OCI-LY3 (cell line): ENCODE measurements around the gene KCTD17.

Experiments used
- H2AFZ ChIP-seq: fragments of 200-600, 300-600 bp; shearing (Covaris generic); 2 replicates; pipeline ENCODE4 v1.6.0; 2014; ENCODE audit warnings: antibody characterized with exemption, low read depth, low read length
- H3K27ac ChIP-seq: fragments of 200-600, 300-600 bp; sonication (generic); 2 replicates; pipeline ENCODE4 v1.5.1; 2014; ENCODE audit warnings: mild to moderate bottlenecking, low read length, moderate library complexity, mixed read lengths
- H3K27me3 ChIP-seq: fragments of 200-600, 300-600 bp; sonication (generic); 2 replicates; pipeline ENCODE4 v1.6.1; 2014; ENCODE audit warnings: low read depth, low read length, mixed read lengths
- H3K36me3 ChIP-seq: fragments of 200-600, 300-600 bp; sonication (generic); replicated peaks from 2 replicates; pipeline ENCODE3; 2014; ENCODE audit warnings: low read depth, low read length, mixed read lengths
- H3K4me1 ChIP-seq: fragments of 300-600, 200-600 bp; sonication (generic); 2 replicates; pipeline ENCODE4 v1.6.1; 2014; ENCODE audit warnings: low read length, mixed read lengths
- H3K4me2 ChIP-seq: fragments of 200-600, 300-600 bp; sonication (generic); 2 replicates; pipeline ENCODE4 v1.6.1; 2014; ENCODE audit warnings: low read length, mixed read lengths
- H3K4me3 ChIP-seq: fragments of 300-600, 200-600 bp; sonication (generic); 2 replicates; pipeline ENCODE4 v1.5.1; 2014; ENCODE audit warnings: antibody characterized with exemption, mild to moderate bottlenecking, low read length, moderate library complexity
- H3K79me2 ChIP-seq: fragments of 300-600, 200-600 bp; shearing (Covaris generic); 2 replicates; pipeline ENCODE4 v1.6.1; 2014; ENCODE audit warnings: mild to moderate bottlenecking, low read length, mixed read lengths
- H3K9ac ChIP-seq: fragments of 300-600, 200-600 bp; shearing (Covaris generic); 2 replicates; pipeline ENCODE4 v1.6.0; 2014; ENCODE audit warnings: mild to moderate bottlenecking, low read length, moderate library complexity
- H3K9me3 ChIP-seq: fragments of 200-600, 300-600 bp; shearing (Covaris generic); 2 replicates; pipeline ENCODE4 v1.6.1; 2014; ENCODE audit warnings: low read length, mixed read lengths; ENCODE audit not compliant: insufficient read depth
- H4K20me1 ChIP-seq: fragments of 200-600, 300-600 bp; sonication (generic); 2 replicates; pipeline ENCODE4 v1.6.1; 2016; ENCODE audit warnings: low read length, mixed read lengths; ENCODE audit not compliant: insufficient read depth
- EZH2phosphoT487 ChIP-seq: fragments of 200-600 bp; shearing (Covaris generic); IDR thresholded peaks from 2 replicates; pipeline ENCODE4 v1.6.1; 2018; ENCODE audit warnings: antibody characterized with exemption, mixed run types, low read depth
- TF ChIP-seq, protein P1 (sequence below): fragments of 200-600, 300-600 bp; sonication (generic); IDR thresholded peaks from 2 replicates; pipeline ENCODE4 v1.5.1; 2014; ENCODE audit warnings: antibody characterized with exemption, low read length, low read depth

KCTD17 gene

DNA sequence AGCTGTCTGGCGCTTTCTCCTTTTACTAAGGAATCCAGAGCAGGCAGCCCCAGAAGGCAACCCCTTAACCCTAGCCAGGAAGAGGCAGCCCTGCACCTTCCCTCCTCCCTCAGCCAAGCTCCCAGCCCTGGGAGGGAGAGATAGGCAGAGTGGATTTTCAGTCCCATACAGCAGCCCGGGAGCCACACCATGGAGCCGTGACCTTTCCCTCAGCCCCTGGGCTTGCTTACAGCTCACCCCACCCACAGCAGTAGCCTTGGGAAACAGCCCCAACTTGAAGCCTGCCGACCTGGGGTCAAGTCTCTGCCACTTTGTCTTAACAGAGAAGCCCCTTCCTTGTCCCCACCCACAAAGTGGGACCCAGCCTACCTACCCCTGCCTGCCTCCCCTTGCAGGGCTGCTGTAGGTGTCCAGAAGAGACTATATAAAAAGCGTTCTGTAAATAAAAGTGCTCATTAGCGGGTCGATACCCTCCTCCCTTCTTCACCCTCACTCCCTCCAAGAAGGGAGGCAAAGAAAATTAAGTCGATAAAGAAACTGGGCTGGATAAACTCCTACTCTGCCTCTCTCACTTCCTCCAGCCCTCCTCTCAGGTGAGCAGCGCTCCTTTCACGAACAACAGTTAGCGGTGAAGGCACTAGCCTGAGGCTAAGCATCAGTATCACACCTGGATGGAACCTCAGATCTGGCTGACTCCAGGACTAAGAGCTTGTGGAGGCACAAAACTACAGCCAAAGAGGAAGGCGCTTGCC, 36.5 kb upstream of the KCTD17 start:
- Histone ChIP-seq H3K27ac (no peak overlapping the region), H3K79me2 (no peaks in the 10 kb centered on the region), H3K4me1 (peaks cover 5% of the 10 kb centered on the region), H3K36me3 (no peaks in the 10 kb centered on the region), H2AFZ (no peak overlapping the region), H3K9ac (no peak overlapping the region), H3K4me3 (no peak overlapping the region), H3K9me3 (no peaks in the 10 kb centered on the region), H4K20me1 (no peaks in the 10 kb centered on the region), H3K27me3 (no peaks in the 10 kb centered on the region), H3K4me2 (no peak overlapping the region)
- TF ChIP-seq, protein P1, sequence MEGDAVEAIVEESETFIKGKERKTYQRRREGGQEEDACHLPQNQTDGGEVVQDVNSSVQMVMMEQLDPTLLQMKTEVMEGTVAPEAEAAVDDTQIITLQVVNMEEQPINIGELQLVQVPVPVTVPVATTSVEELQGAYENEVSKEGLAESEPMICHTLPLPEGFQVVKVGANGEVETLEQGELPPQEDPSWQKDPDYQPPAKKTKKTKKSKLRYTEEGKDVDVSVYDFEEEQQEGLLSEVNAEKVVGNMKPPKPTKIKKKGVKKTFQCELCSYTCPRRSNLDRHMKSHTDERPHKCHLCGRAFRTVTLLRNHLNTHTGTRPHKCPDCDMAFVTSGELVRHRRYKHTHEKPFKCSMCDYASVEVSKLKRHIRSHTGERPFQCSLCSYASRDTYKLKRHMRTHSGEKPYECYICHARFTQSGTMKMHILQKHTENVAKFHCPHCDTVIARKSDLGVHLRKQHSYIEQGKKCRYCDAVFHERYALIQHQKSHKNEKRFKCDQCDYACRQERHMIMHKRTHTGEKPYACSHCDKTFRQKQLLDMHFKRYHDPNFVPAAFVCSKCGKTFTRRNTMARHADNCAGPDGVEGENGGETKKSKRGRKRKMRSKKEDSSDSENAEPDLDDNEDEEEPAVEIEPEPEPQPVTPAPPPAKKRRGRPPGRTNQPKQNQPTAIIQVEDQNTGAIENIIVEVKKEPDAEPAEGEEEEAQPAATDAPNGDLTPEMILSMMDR: no peak
- no peak for TF ChIP-seq EZH2phosphoT487

- TF ChIP-seq EZH2phosphoT487: no peak
- TF ChIP-seq, protein P1: no peak
- Histone ChIP-seq H2AFZ (no peak overlapping the region), H3K27ac (no peak overlapping the region), H3K9ac (no peak overlapping the region), H3K4me3 (no peak overlapping the region), H3K36me3 (no peaks in the 10 kb centered on the region), H3K4me1 (peaks cover 5% of the 10 kb centered on the region), H3K27me3 (no peaks in the 10 kb centered on the region), H3K79me2 (no peaks in the 10 kb centered on the region), H3K9me3 (no peaks in the 10 kb centered on the region), H4K20me1 (no peaks in the 10 kb centered on the region), H3K4me2 (no peak overlapping the region)
These were observed 36.0 kb upstream of the KCTD17 start for GRCh38 chr22:37015587-37015878.

GRCh38 chr22:37016134-37016910, 35.2 kb upstream of the KCTD17 start:
- TF ChIP-seq, protein P1: no peak
- Histone ChIP-seq H3K36me3 (no peaks in the 10 kb centered on the region), H3K79me2 (no peaks in the 10 kb centered on the region; the same call in 1 of the 2 replicates), H3K4me1 (peaks cover 8% of the 10 kb centered on the region), H3K4me2 (no peak overlapping the region), H4K20me1 (no peaks in the 10 kb centered on the region), H3K9ac (no peak overlapping the region), H3K4me3 (no peak overlapping the region), H3K9me3 (no peaks in the 10 kb centered on the region), H2AFZ (no peak overlapping the region), H3K27ac (no peak overlapping the region), H3K27me3 (no peaks in the 10 kb centered on the region)

DNA sequence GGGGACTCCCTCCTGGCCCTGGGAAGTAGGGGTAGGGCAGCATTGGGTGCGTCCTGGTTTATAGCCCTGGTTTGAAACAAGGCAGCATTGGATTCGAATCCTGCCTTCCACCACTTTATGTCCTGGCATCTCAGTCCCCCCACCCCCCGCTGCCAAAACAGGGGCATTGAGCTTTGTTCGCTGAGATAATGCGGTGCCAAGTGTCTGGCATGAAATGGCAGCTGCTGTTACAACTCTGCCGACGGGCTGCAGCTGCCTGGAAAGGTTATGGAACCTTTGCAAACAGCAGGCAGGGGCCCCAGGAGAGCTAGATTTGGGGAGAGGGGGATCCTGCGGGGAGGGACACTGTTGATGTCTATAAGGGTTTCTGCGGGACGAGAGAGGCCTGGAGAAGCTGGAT, 34.2 kb upstream of the KCTD17 start:
- Histone ChIP-seq H3K4me1 (peaks cover 12% of the 10 kb centered on the region), H3K4me3 (no peak overlapping the region), H3K4me2 (no peak overlapping the region), H2AFZ (no peak overlapping the region), H3K79me2 (no peaks in the 10 kb centered on the region; the same call in 1 of the 2 replicates), H3K27me3 (no peaks in the 10 kb centered on the region), H3K9me3 (no peaks in the 10 kb centered on the region), H3K27ac (no peak overlapping the region), H3K36me3 (no peaks in the 10 kb centered on the region), H4K20me1 (no peaks in the 10 kb centered on the region), H3K9ac (no peak overlapping the region)
- TF ChIP-seq, protein P1: no peak
- no peak for TF ChIP-seq EZH2phosphoT487
